IPS-18c (cell line): Measurements from ENCODE around the gene WEE2.
"Not testable (repeated sequence)": the region's sequence is repeated elsewhere in the genome, so short reads cannot be mapped to it uniquely, and the experiment has no call there.

Source experiments
- H3K4me3 ChIP-seq: 2 replicates; pipeline ENCODE4 v1.7.0; 2013; ENCODE audit warnings: low read depth, mild to moderate bottlenecking, low read length, moderate library complexity; ENCODE audit not compliant: insufficient read depth
- H3K9me3 ChIP-seq: one replicate; pipeline ENCODE4 v1.6.1; 2013; ENCODE audit warnings: mild to moderate bottlenecking, low read length, moderate library complexity; ENCODE audit not compliant: control insufficient read depth, insufficient read depth

The WEE2 gene

DNA sequence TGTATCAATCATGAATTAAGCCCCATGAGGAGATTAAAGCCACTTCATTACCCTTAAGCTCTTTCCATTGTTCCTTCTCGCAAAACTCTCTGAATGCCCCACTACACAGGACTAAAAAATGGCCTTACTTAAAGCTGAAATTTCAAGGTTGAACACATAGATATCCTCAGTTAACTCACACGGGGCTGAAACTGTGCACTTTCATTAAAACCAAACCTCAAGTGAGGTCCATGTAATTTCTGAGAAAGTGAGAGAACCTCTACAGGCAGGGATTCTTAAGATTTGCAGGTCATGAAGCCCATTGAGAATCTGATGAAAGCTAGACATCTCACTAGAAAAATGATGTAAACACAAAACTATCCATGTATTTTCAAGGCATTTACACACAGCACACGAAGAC lies 22.1 kb upstream of the WEE2 start:
- H3K4me3 ChIP-seq = no peak overlapping the region

DNA sequence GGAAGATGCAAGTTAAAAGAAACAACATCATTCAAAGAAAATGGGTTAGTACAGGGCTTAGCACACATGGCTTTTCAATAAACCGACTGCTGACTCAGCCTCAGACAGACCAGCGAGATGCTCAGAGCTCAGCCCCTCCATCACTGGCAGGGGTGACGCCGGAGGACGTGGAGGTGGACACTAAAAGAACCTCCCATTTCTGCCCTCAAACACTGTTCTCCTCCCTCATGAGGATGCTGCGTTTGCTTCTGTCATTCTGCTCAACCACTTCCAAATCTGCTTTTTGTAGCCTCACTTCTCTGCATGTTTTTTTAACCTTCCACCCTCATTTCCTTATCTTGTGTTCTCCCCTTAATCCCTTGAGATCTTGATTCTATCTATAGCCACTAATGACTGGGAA lies 21.5 kb upstream of the WEE2 start:
- Histone ChIP-seq H3K9me3 (no peaks in the 10 kb centered on the region), H3K4me3 (no peak overlapping the region)

More for the DNA sequence above, 22.1 kb upstream of the WEE2 start:
- H3K9me3 ChIP-seq = no peaks in the 10 kb centered on the region

DNA sequence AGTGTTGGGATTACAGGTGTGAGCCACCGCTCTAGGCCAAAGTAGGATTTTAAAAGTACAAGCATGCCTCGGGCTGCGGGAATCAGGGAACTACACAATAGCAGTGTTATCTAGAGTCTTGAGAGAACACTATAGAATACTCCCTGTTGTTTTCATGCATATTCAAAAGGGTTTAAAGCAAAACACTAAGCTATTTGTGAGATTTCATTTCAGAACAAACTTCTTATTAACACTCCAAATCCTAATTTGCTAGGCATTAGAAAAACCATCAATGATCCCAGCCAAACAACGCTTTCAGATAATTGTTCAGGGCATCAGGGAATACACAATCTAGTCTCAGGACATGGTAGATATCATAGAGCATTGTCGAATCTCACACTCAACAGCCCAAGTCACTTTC lies 20.1 kb upstream of the WEE2 start:
- Histone ChIP-seq H3K9me3 (no peaks in the 10 kb centered on the region), H3K4me3 (no peak overlapping the region)

DNA sequence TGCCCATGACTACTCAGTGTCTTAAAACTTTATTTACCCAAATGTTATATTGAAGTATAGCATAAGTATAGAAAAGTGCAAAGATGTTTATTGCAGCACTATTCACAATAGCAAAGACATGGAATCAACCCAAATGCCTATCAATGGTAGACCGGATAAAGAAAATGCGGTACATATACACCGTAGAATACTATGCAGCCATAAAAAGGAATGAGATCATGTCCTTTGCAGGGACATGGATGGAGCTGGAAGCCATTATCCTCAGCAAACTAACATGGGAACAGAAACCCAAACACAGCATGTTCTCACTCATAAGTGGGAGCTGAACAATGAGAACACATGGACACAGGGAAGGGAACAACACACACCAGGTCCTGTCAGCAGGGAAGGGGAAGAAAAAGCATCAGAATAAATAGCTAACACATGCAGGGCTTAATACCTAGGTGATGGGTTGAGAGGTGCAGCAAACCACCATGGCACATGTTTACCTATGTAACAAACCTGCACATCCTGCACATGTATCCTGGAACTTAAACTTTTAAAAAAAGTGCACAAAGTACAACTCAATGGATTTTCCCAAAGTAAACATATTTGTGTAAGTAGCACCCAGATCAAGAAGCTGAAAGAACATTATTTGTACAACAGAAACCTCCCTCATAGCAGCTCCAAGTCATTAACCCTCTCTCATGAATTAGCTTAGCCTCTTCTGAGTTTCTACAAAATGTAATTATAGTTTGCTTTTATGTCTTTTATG lies 18.9 kb upstream of the WEE2 start:
- not testable (repeated sequence) for H3K9me3 ChIP-seq, H3K4me3 ChIP-seq

DNA sequence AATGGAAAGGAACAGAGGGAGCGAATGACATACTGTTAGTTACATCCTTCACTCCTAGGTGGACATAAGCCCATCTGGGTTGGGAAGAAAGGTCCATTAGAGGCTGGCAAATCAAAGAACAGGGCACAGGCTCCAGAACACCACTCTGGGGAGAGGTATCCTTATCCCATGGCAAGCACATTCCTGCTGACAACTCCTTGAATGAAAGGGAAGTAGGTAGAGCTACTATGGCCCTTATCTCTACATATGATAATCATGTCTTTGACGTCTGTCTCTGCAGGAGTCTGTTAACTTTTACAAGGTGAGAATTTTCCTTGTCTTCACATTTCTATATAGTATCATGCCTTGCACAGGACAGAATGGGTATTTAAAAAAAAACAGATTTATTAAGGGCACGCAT lies 16.6 kb upstream of the WEE2 start:
- no peak overlapping the region for H3K4me3 ChIP-seq
- H3K9me3 ChIP-seq = no peaks in the 10 kb centered on the region

DNA sequence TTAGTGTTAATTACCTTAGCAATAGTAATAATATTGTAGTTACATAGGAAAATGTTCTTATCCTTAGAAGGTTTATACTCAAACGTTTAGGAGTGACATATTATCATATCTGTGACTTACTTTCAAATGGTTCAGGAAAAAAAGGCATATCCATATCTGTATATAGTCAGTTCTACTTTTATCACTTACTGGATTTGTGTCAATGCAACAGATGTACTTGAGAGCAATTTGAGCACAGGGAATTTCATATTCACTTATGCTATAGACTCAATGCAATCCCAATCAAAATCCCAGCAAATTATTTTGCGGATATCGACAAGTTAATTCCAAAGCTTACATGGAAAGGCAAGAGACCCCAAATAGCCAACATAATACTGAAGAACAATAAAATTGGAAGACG lies 16.2 kb upstream of the WEE2 start:
- H3K9me3 ChIP-seq = no peaks in the 10 kb centered on the region
- H3K4me3 ChIP-seq = no peak overlapping the region

DNA sequence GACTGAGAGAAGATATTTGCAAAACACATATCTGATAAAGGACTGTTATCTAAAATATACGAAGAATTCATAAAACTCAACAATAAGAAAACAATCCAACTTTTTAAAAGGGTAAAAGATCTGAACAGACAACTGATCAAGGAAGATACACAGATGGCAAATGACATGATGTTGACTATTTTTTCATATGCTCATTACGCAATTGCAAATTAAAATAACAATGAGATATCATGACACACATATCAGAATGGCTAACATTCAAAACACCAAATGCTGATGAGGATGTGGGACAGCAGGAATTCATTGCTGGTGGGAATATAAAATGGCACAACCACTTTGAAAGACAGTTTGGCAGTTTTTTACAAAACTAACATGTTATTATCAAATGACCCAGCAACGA lies 15.1 kb upstream of the WEE2 start:
- Histone ChIP-seq H3K4me3 (no peak overlapping the region), H3K9me3 (no peaks in the 10 kb centered on the region)

DNA sequence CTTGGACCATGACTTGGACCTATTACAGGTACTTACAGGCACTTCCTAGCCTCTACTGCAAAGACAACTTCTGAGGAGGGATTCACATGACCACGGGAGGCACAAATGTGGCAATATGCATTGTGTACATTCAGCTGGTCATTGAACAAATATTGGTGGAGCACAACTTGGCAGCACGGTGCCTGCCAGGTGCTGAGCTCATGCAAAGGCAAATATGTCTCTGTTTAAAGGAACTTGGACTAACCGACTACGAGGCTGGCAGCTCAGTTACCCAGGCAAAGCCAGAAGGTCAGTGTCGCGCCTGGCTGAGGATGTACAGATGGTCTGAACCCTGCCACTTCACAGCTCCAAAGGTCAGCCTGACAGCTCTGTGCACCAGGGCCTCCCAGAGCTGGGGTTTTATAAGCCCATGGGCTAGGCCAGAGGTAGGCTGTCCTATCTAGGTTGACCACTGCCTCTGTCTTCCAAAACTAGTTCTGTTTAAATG lies 12.3 kb upstream of the WEE2 start:
- H3K4me3 ChIP-seq = no peak overlapping the region
- no peaks in the 10 kb centered on the region for H3K9me3 ChIP-seq

DNA sequence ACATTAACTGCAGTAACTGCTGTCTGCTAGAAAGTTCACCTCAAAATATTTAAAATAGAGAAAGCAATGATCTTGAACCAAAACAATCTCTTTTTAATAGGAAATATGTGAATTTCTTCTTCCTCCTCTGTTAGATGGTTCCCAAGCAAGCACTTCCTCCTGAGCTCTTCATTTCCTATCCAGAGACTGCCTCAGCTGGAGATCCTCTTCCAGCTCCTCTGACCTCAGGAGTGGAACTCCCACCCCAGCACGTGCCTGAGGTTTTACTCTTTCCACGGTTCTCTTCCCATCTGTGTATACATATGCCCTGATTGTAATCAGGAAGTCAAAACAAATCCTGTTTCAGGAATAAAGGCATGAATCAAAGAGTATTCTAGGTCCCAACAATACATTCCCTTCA lies 11.8 kb upstream of the WEE2 start:
- Histone ChIP-seq H3K9me3 (no peaks in the 10 kb centered on the region), H3K4me3 (no peak overlapping the region)

DNA sequence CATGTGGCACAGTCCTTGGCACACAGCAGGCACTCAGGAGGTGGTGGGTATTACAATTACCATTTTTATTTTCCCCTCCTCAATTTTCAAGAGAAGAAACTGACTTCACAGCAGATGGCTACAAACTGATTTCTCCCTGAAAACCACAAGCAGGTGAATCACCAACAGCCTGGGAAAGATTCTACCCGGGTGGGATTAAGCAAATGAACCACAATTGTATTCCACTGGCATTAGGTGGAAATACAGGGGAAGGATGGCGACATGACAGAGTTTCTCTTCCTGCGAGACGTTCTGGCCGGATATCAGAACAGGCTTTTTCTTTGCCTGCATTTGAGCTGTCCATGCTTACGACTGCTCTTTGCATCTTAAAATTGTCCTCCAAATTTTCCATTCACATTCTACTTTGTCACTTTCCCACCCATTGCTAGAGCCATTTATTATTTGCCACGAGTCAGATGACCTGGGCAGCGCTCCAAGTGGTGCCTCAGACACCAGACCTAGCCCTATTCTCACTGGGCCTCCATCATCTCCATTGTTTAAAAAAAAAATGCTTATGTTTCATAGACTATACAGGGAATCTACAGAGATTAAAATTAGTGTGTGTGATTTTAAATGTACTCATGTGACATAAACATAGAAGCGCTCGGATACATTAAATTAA lies 10.8 kb upstream of the WEE2 start:
- Histone ChIP-seq H3K4me3 (no peak overlapping the region), H3K9me3 (no peaks in the 10 kb centered on the region)

DNA sequence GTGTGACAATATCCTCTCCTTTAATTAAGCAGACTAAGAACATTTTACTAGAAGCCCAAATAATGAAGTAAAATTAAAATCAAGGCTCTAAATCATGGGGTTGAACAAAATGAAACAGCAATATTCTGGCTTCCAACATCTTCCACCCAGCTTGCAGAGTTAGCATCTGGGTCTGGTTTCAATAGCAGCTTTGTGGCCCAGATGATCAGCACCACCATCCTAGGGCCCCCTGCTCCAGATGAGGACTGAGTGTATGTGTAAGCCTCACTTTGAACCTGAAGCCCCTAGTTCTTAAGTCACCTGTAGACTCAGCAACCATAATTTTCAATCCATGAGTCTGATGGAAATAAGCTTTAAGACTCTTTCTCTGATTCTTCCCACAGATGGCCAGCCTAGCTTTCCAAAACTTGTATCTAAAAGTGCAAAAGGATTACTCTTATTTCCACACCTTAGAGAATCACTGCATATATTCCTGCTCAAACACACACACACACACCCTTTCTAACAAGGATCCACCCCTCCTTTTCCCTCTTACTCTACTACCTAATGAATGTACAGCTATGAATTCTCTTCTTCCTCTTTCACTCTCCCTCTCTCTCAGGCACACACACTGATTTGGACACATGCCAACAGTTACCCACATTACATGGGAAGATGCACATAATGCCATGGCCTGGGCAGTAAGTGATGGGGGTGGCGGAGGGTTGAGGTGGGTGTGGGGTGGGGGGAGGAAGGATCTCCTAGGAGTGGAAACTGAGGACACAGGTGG lies 9.7 kb upstream of the WEE2 start:
- no peaks in the 10 kb centered on the region for H3K9me3 ChIP-seq
- no peak overlapping the region for H3K4me3 ChIP-seq

DNA sequence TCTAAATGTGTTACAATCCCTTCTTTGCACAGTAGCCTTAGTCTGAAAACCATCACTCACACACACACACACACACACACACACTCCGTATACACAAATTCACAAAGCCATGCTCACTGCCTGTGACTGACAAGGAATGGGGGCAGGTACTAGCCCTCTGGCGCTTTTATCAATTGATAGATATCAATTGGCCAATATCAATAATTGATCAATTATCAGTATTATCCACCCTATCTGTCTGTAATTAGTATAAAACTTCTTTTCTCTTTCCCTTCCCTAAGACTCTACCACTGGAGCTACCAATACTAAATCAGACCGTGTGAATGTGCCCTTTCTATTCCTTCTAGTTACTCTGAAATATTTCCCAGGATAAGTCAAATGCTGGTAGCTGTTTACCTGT lies 8.3 kb upstream of the WEE2 start:
- H3K4me3 ChIP-seq = no peak overlapping the region

DNA sequence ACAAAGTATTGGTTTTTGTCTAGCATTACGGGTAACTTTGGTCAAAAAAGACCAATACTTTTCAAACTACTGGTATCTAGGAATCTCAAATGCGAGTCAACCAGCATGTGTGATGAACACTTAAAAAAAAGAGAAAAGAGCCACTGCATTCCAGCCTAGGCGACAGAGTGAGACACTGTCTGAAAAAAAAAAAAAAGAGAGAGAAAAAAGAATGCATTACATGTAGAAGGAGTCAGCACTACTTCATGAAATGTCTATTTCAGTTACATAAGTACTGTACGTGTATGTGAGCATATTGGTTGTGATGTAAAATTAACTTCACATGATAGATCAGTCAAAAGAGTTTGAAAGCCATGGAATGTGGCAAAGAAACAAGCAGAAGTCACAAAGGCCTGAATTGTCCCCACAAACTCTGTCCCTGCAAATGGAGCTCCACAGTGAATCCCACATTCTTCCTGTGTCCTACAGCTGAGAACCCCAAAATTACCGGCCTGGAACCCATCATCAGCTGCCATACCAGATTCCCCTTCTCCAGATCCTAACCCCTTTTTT lies 7.8 kb upstream of the WEE2 start:
- H3K4me3 ChIP-seq = peak overlapping the region; percentile 57; the same call in 1 of the 2 replicates

More for the DNA sequence above, 8.3 kb upstream of the WEE2 start:
- no peaks in the 10 kb centered on the region for H3K9me3 ChIP-seq

DNA sequence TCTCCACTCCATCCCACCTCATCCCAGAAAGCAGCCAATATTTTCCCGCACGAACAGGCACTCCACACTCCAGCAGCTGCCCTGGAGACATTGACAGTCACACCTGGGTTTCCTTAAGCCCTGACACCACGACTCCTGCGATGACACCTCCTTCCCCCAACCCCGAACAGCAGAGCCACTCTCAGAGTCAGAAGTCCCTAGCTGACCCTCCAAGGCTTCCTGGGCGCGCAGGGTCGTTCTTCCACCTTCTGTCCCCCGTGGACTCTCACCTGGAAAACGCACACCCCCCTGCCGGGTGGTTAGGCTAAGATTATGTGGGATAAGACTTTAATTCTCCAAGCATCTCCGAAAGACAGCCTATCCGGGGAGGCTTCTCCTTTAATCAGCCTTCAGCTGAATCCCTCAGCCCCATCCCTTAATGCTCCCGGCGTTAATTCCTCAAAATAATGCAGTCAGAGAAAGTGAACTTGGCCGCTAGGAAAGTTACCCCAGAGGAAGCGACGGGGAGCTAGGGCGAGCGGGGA lies 7.2 kb upstream of the WEE2 start:
- H3K9me3 ChIP-seq = no peaks in the 10 kb centered on the region
- H3K4me3 ChIP-seq = peak overlapping the region; percentile 57

More for the DNA sequence above, 7.8 kb upstream of the WEE2 start:
- H3K9me3 ChIP-seq = no peaks in the 10 kb centered on the region

DNA sequence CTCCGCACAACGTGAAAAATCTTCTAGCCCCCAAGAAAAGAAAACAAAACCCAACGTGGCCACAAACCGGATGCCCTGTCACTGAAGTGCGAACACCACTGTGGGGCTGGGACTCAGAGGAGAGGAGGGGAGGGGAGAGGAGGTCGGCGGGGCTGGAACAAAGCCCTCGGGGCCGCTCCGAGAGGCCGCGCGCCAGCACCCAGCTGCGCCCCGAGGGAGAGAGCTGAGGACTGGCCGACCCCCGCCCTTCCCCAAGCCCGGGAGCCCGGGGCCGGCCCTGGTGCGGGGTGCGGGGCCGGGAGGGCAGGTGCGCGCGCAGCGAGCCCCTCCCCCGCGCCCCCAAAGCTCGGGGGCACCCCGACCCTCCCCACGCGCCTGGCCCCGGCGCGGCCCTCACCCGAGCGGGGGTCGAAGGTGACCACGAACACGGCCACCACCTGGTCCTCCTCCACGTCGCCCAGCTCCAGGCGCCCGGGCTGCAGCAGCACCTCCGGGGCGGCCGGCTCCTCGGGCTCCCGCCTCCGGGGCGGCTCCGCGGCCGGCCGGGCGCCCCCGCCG lies 6.6 kb upstream of the WEE2 start:
- peak overlapping the region; percentile 64 for H3K4me3 ChIP-seq

DNA sequence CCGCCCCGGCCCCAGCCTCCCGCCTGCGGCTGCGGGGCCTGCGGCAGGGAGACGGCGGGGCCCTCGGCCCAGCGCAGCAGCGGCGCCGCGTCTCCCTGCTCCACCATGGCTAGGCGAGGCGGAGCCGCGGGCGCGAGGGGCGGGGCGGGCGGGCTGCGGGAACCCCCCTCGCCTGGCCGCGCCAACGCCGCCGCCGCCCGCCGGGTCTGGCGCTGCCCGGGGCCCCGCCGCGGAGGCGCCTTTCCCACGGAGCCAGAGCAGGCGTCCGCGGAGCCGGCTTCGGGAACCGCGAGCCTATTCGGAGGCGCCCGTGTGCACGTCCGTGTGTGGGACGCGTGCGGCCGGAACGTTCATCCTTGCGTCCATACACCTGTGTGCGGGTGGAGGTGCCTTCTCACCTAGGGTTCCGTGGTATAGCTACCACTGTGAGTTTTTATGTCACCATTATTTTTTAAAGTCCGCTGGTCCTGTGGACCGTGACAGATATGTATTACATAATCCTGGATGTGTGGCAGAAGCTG lies 6.0 kb upstream of the WEE2 start, which contains the start of gene DENND11:
Gene DENND11, minus strand, starts transcription at position 120 of the 521 bp plus-strand sequence. Its CDS starts 13 bp downstream, at position 107.
- Histone ChIP-seq H3K9me3 (no peaks in the 10 kb centered on the region), H3K4me3 (peak within 1 kb of the TSS; percentile 76)

More for the DNA sequence above, 6.6 kb upstream of the WEE2 start:
- H3K9me3 ChIP-seq = no peaks in the 10 kb centered on the region

DNA sequence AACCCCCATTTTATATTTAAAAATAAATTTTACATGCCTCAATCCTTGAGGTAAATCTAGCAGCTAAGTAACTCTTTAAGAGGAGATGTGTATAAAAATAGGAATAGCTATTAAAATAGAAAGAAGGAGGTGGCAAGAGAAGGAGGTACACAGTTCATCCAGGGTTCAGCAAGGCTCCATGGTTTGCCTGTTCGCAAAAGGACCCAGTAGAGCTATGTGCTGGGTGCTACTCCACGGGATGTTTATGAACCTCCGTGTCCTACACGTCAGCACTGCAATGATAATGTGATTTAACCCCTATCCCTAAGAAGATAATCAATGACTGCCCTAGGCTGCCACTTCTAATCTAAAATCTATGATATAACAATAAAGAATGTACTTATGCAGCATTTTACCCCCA lies 5.3 kb upstream of the WEE2 start:
- Histone ChIP-seq H3K4me3 (no peak overlapping the region), H3K9me3 (no peaks in the 10 kb centered on the region)
